GM13976 (cell line): Measurements from ENCODE around the gene FUT3.
"Not testable (repeated sequence)": the region's sequence is repeated elsewhere in the genome, so short reads cannot be mapped to it uniquely, and the experiment has no call there.

Experiments used
- DNase-seq: peaks from one replicate; pipeline ENCODE4 v3.0.0; 2012; ENCODE audit warnings: low spot score
- CTCF ChIP-seq: IDR thresholded peaks from 2 replicates; pipeline ENCODE4 v1.5.1; 2012; ENCODE audit warnings: borderline replicate concordance, mild to moderate bottlenecking; ENCODE audit not compliant: insufficient read depth; ENCODE audit errors: extremely low read depth, missing control alignments, control extremely low read depth
- in situ Hi-C: fragments of 300-500 bp; cut with MboI; formaldehyde crosslinking; loops from one replicate; pipeline ENCODE4 v1.12.0; 2022; ENCODE audit warnings: low sequenced_read_pairs, mixed read lengths, inconsistent platforms; ENCODE audit not compliant: unreplicated experiment

Gene FUT3

GRCh38 chr19:5880604-5881078, 29.4 kb upstream of the FUT3 start:
- no peak for TF ChIP-seq CTCF
- no peak for DNase-seq
- in situ Hi-C loops, result no loop called here

- no peak for TF ChIP-seq CTCF
- DNase-seq, result no peak
- in situ Hi-C loops, result no loop called here
These were observed 28.9 kb upstream of the FUT3 start for GRCh38 chr19:5880196-5880595.

- in situ Hi-C loops, result no loop called here
- no peak for DNase-seq
- TF ChIP-seq CTCF, result no peak
These were observed 26.6 kb upstream of the FUT3 start for GRCh38 chr19:5877882-5878281.

GRCh38 chr19:5877427-5877826, 26.2 kb upstream of the FUT3 start:
- TF ChIP-seq CTCF, result no peak
- DNase-seq, result no peak
- in situ Hi-C loops, result no loop called here

GRCh38 chr19:5874496-5874895, 23.2 kb upstream of the FUT3 start:
- in situ Hi-C loops, DNase-seq: not testable (repeated sequence)

- DNase-seq, result no peak
- in situ Hi-C loops, result no loop called here
- no peak for TF ChIP-seq CTCF
These were observed 22.5 kb upstream of the FUT3 start for GRCh38 chr19:5873617-5874199.

GRCh38 chr19:5870986-5871394, 19.7 kb upstream of the FUT3 start:
- no peak for TF ChIP-seq CTCF
- in situ Hi-C loops, result no loop called here
- DNase-seq, result no peak
